ENCODE results near the gene STK17A. TPM values are rescaled to one million over a fixed set of nuclear protein-coding genes. Genes with fewer than 3 reads are reported as not detected.

The STK17A gene
- total RNA-seq, 4 donors from 2014 or later: 16.0 to 18.5 (median 17.8) TPM

DNA sequence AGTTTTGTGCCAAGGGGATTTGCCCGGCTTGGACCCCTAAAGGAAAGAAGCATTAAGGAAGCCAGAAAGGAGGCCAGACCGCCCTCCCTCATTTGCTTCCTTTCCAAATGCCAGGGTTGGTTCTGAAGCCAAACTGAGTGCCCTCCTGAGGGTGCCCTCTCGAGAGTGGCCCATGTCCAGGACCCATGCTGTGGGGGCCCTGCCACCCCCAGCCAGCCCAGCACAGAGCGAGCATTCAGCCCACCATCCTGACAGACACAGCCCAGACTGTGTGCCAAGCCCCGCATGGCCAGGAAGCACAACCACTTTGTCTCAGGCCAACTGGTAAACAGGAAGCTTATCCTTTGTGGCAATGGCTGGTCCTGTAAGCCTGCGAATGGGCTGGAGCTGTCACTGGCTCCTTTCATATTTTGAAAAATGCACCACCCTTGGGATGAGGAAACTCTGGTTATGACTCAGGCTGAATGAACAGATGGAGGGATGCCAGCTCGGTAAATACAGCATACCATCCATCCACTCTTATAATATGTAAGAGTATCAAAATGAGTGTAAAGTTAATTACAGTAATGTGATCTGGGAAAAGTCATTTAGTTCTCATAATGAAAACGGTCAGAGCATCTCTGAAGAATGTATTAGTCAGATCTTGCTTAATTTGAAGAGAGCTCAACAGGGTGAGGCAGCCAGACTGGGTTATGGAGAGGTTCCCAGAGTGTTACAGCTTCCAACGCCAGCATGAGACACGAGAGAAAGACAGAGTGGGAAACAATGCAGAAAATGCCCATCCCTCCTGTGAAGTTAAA lies 65.0 kb downstream of the STK17A start:
- no peak for TF ChIP-seq CTCF (IDR thresholded peaks at IDR 0.05; ENCODE audit: low read depth)

GRCh38 chr7:43648473-43649406 lies 65.8 kb downstream of the STK17A start:
- TF ChIP-seq CTCF (IDR thresholded peaks at IDR 0.05; ENCODE audit: low read depth): no peak

DNA sequence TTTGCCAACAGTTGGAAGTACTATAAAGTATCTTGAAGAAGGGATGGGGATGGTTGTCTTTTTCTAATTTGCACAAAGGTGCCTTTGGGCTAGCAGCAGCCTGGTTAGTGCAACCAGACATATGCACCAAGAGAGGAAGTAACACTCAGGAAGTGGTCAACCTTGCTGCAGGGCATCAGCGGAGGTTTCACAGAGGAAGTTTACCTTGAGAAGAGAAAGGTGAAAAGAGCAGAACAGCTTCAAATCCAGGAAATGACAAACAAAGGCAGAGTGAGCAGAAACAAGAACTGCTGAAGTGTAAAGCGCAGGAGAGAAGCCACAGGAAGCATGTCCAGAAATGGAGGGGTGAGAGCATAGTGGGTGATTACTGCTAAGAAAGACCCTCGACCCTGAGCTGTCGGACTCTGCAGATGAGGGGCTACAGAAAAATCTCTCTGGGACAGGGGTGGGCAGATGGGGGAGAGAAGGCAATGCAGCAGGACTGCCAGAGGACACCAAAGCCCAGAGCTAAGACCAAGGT lies 66.9 kb downstream of the STK17A start:
- TF ChIP-seq CTCF (IDR thresholded peaks at IDR 0.05; ENCODE audit: low read depth): no peak

DNA sequence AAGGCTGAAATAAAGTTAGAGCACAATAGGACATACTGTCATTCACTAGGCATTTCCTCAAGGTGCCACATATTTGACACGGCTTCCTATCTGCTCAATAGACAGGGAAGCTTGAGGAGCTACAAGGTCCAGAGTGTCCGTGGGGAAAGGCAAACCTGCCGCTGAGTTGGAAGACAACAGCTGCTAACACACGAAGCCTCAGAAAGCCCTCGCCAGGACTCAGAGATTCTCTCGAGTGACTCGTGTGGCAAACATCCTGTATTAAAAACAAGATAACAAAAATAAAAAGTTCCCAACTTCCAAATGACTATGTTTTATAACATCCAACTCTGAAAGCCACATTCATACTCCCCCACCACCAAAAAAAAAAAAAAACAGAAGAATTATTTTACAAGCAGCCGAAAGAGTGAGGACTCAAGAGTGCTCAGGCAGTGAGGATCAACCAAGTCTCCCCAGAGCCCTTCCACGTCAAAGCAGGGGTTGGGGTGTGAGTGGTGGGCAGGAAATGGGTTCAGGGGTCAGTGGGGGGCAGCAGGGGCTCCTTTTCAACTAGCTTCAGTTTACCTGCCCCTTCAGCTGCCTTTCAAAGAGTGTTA lies 67.6 kb downstream of the STK17A start:
- TF ChIP-seq CTCF (IDR thresholded peaks at IDR 0.05; ENCODE audit: low read depth): no peak

DNA sequence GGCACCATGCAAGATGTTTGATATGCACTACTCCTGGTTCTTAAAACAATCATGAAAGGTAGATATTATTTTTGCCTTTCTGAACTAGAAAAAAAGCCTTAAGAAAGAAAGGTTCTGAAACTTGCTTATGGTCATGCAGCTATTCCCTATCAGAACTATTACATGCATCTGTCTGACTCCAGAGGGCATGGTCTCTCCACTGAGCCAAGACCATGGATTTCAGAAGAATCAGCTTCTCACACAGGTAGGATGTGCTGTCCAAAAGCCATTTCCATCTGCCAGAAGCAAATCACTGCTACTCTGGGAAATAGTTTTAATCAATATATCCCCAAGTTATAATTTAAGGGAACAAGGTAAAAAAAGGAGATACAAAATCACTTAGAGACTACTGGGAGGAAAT lies 69.5 kb downstream of the STK17A start:
- no peak for TF ChIP-seq CTCF (IDR thresholded peaks at IDR 0.05; ENCODE audit: low read depth)

DNA sequence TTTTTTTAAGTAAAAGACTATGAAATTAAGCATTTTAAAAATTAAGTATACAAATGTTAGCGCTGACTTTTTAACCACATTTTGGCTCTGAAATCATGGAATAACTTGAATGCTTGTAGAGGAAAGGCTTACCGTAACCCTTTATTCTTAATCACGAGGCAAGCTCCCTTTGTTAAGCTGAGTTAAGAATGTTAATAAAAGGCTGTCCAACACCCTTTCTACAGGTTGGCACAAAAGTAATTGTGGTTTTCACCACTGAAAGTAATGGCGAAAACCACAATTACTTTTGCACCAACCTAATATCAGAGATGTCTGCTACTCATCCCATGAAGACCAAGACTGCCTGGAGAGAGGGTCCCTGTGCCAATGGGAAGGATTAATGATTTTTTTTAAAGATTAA lies 70.6 kb downstream of the STK17A start:
- no peak for TF ChIP-seq CTCF (IDR thresholded peaks at IDR 0.05; ENCODE audit: low read depth)
